ENCODE measurements around the gene FADS1.

The FADS1 gene

DNA sequence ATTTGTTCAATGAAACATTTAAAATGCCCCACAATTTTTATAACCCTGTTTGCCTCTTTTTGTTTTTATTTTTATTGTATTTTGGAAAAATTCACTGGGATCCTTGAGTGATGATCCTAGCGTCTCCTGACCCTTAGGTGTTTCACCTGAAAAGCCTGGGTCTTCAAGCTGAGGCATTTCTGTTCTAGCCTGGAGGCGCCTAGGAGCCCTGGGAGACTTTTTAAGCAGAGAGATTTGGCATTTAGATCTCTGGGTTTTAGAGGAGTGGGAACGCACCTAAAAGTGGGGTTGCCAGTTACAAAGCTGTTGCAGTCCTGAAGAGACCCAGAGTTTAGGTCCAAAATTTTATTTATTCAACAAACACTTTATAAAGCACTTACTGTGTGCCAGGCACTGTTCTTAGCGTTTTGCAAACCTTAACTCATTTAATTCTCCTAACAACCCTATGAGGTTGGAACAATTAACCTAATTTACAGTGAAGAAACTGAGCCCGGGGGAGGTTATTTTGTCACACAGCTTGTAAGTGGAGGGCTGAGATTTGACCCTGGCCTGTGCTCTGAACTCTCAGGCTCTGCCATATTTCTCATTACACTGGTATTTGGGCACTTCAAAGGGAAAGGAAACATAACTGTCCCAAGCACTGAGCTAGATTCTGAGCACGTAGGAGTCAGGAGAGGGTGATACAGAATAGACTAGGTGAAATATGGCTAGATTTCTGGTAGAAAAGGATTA is 834 bp upstream of the FADS1 start:
- no peak for DNase-seq

DNA sequence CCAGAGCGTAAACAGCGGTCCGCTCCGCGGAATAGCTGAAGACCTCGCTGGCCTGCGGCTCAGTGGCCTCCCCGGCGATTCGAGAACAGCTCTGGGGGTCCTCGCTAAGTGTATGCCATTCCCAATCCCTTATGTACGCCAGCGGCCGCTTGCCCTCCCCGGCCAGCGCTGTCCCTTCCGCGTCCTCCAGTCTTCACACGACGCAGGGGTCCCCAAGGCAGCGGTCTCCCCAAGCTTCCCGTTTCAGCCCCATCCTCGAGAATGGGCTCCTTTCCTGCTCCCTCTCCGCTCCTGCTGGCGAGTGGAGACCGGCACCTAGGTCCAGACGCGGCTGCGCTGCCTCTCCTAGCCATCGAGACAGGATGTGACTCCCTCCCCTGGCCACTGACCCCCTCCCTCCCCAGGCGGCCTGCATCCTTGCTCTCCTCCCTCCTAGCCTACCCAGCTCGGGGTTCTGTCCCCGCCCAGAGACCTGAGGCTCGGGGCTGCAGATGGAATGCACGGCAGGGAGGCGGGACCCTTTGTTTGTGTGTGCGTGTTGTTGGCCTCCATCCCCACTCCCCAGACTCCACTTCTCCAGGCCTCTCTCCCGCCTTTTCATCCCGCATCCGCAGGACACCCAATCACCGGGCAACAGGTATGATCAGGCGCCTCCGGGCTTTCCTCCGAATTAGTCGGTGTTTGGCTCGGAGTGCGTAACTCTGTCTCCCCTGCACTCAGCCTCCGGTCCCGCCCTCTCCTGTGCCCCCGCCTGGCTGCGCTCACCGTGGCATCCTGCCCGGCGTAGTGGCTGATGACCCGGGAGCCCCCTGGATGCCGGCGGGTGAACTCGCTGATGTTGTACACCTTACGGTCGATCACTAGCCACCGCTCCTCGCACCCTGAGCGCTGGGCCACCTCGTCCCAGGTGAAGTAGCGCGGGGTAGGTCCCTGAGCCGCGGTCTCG is 740 bp downstream of the FADS1 start:
- DNase-seq: no peak

DNA sequence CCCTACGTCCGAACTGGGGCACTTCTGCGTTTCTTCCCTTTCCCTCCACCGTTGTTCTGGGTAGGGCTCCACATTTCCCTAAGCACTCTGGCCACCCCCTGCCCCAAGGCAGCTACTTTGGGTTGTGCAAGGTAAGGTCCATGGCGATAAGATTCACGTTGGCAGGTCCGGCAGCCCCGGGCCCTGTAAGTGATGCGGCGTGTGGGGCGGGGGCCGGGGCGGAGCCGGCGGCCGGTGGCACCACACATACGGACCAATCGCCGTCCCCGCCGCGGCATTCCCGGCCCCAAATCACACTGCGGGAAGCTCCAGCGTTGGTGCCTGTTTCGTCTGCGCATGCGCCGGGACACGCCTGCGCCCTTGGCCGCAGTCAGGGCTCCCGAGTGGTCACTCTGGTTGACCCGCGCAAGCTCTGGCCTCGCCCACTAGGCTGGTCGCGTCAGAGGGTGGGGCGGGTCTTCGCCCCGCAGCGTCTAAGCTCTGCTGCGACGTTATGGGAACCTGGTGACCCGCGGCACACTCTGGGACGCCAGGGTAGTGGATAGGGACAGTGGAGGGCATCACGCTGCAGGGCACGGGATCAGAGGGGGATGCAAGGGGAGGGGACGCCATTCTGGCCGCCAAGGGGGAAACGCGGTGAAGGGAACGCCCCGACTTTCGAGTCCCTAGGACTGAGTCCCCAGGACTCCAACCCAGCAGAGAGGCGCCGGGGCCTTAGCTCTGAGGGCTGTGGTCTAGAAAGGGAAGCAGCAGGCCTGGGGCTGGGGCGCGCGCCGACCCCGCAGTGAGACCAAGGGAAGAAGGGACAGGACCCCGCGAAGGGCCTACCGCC is 1.6 kb downstream of the FADS1 start:
- DNase-seq: peak; percentile 68

DNA sequence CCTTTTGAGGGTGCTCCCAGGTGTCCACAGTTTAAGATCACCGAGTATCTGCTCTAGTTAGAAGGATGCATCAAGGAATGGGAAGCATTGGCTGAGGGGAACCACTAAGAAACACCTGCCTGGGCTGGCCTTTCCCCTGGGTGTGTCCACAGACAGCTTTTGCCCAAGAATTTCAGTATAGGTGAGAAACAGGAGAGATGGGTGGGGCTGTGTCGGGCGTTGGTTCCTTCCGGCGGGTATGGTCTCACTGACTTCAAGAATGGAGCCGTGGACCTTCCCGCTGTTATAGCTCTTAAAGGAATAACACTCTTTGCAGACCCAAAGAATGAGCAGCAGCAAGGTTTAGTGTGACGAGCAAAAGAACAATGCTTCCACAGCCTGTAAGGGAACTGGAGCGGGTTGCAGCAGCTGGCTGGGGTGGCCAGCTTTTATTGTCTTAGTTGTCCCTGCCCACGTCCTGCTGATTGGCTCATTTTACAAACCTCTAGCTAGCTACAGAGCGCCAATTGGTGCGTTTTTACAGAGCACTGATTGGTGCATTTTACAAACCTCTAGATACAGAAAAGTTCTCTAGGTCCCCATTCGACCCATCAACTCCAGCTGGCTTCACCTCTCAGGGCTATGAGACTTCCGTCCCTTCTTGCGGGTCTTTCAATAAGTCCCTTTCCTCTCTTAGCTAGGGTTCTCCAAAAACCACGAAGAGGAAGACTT is 2.4 kb downstream of the FADS1 start:
- DNase-seq: no peak

DNA sequence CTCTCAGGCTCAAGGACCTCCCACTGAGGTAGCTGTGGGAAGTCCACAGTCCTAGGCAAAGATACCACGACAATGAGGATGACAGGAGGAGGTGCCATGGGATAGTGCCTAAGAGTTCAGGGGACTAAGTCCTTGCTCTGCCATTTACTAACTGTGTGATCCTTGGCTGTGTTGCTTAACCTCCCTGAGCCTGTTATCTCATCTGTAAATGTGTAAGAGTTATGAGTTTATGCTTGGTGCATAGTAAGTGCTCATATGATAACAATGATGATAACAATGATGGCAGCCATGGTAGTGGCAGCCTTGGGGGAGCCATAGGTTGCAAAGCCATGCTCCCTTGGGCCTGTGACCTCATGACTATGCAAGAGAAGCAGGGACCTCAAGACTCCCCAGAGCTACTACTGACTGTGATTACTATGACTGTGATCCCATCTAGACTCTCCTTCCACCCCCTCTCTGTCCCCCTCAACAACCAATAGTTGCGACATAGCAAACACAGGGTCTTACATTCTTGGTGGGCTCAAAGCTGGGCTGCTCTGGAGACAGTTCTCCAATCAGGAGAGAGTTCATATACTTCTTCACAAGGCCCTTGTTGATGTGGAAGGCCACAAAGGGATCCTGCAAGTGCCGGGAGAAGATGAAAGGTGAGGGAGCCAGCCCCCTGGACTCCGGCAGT is 3.9 kb downstream of the FADS1 start:
- no peak for DNase-seq

DNA sequence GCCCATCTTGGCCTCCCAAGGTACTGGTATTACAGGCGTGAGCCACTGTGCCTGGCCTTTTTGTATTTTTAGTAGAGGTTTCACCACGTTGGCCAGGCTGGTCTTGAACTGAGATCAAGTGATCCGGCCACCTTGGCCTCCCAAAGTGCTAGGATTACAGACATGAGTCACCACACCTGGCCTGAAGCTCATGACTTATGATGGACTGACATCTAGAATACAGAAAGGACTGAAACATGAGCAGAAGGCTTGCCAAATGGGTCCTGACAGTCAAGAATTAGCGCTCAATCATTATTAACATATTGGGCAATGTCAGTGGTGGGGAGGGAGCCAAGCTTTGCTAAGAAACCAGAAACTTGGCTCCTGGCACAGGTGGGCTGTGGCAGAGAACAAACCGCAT is 5.0 kb downstream of the FADS1 start:
- no peak for DNase-seq

DNA sequence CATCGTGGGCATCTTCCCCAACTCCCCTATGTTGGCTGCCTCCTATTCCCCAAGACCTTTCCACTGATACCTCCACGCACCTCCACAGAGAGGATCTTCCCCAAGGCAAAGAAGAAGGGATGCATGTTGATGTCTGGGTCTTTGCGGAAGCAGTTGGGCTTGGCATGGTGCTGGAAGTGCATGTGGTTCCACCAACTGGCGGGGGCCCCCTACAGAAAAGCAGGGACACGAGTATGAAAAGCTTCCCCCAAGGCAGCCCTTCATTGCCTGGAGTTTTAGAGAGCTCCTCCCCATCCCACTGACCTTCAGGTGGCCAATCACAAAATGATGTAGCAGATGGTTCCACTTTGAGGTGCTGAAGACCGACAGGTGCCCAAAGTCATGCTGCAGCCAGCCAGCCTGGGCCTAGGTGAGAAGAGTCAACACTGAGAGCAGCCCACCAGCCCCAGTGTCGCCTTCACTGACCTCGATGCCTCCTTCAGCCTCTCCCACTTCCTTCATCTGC is 6.1 kb downstream of the FADS1 start:
- no peak for DNase-seq

DNA sequence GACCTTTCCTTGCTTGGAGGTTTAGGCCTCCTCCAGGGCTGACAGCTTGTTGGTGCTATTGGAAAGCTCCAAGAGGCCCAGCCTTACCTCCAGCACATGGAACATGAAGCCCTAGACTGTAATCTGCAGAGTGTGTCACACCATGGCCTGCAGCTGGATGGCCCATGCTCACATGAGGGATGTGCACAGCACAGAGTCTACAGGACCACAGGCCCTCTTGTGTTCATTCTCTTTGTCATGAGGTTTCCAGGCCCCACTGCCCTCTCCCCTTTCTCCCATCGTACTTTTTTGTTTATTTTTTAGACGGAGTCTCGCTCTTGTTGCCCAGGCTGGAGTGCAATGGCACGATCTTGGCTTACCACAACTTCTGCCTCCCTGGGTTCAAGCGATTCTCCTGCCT is 10.0 kb downstream of the FADS1 start:
- DNase-seq: no peak

DNA sequence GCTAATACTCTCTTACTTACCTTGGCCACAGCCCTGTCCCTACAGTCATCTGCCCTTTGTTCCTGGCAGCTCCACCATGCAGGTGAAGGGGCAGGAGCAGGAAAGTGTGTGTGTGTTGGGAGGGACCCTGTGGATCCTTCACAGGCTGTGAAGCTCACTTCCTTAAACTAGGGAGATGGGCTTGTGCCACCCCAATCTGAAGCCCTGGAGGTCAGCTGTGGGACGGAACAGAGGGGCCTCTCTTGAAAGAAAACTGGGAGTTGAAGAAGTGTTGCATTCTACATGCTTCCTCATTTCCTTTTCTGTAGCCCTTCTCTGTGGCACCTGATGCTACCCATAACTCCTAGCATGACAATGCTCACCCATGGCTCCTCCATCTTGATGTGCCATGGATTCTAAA is 11.7 kb downstream of the FADS1 start:
- DNase-seq: no peak

DNA sequence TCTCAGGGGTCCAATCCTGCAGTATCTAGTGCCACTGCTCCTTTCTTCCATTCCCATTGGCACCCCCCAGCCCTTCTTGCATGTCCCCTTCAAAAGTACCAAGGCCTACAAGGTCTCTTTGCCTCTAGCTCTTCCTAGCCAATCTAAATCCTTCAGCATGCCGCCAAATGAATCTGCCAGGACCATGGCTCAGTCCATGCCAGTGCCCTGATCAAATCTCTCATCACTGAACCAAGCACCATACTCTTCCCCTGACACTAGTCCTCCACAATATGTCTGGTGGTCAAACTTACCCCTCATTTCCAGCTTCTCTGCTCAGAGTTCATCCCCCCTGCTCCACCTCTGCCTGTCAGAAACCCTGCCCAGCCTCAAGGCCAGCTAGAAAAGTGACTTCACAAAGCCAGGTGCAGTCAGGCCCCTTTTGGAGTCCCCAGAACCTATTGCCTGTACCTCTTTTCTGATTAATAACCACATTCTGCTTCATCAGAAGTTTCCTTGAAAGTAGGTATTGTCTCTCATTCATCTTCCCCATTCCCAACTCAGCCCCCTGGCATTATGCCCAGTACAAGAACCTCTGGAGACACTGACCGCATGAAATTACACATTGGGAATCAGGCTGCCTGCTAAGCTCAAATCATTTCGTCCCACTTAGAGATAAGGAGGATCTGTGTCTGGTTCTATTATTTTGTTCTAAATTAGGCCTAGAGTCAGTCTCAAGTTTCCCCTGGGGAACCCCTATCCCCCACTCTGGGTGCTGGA is 12.7 kb downstream of the FADS1 start:
- DNase-seq: no peak

DNA sequence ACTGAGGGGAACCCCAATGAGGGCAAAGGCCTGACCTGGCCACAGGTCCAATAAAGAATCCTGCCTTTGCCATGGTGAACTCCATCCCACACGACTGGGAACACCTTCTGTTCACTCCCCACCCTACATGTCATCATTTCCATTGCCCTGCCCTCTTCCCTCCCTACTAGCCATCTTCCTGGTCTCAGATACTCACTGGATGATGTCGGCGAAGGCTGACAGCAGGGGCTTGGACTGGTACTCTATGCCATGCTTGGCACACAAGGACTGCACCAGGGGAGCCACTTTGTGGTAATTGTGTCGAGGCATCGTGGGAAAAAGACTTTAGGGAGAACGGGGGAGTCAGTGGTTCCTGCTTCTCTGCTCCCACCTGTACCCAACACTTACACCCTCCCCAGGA is 14.2 kb downstream of the FADS1 start:
- DNase-seq: no peak

DNA sequence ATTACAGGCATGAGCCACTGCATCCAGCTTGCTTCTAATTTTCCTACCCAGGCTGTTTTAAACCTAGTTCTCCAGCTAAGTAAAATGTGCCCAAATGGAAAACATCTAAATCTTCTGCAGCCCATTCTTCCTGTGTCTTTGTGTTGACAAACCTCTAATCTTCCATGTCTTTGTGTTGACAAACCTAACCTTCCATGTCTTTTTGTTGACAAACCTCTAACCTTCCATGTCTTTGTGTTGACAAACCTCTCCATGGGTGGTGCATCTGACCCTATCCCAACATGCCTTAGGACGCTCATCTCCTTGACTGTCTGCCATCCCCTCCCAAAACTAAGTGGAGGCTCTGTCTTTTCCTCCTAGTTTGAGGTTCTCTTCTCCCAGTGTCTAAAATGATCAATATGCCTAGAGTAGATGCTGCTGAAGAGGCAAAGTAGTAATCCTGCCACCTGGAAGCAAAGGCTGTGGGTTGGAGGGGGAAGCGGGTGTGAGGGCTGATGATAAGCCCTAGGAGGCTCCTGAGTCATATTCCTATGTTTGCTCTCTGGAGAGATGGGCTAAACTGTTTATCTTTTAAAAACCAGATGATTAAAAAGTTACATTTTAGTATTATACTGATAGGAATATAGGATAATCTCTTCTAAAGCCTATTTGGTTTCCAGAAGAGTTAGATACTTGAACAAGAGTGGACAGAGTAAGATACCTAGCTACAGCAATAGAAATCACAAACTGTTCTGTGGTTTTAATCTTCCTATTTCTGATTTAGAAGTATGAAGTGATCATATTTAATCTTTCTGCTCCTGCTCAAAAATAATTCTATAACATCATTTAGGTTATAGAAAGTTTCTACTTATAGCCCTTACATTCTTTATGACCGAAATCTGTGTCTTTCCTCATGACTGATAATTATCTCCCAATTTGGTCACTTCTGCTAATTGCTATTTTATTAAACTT is 16.2 kb downstream of the FADS1 start:
- DNase-seq: no peak

DNA sequence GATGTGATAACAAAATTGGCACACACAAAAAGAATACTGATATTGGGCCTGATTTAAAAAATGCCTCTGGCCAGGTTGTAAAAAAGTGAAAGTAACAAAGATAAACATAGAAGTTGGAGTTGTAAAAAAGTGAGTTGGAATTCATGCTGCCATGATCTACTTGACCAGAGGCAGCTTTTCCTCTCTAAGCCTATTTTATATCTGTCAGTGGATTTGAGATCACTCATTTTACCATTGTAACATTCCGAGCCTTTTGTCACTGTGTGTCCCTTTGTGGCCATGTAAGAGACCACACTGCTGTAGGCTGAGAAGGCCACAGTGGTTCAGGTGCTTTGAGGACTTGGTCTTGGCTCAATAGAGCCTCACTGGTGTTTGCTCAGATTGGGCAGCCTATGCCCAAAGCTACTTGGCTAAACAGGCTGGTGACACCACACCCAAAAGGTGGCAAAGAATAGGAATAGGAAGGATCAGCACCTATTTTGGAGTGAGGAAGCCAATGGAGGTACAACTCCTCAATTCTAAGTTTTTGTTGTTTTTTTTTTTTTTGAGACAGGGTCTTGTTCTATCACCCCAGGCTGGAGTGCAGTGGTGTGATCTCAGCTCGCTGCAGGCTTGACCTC is 17.0 kb downstream of the FADS1 start:
- DNase-seq: no peak

DNA sequence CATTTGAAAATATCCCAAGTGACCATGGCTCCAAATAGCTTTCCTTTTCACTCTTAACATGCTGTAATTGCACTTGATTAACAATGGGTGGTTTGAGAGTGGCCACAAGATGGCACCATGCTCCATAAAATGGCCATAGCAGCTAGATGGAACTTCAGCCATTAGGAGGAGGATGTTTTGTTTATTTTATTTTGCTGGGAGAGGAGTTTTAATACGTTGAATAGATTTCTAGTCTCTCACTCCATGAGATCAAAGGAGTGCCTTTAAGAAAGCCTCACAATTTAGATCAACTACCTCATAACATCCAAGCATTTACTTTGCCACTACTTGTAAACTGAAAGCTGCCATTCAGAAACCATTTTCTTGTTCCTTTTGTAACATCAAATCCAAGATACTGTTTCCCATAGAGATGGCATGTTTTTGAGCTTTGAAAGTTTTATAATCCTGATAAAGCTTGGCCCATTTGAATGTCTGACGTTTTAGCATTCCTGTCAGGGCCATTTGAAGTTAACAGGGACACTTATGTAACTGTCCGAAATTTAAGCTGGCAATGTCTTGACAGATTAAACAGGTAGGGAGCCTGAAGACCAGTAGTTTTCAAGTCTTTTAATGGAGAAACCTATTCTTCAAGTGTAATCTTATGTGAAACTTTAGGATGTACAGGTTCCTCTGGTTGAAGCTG is 19.4 kb downstream of the FADS1 start:
- peak; percentile 38 for DNase-seq

DNA sequence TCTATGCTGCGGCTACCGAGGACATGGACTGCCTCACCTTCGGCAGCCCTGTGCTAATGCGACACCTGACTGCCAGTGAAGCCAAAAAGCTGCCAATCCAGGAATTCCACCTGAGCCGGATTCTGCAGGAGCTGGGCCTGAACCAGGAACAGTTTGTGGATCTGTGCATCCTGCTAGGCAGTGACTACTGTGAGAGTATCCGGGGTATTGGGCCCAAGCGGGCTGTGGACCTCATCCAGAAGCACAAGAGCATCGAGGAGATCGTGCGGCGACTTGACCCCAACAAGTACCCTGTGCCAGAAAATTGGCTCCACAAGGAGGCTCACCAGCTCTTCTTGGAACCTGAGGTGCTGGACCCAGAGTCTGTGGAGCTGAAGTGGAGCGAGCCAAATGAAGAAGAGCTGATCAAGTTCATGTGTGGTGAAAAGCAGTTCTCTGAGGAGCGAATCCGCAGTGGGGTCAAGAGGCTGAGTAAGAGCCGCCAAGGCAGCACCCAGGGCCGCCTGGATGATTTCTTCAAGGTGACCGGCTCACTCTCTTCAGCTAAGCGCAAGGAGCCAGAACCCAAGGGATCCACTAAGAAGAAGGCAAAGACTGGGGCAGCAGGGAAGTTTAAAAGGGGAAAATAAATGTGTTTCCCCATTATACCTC is 20.8 kb downstream of the FADS1 start:
- DNase-seq: no peak

DNA sequence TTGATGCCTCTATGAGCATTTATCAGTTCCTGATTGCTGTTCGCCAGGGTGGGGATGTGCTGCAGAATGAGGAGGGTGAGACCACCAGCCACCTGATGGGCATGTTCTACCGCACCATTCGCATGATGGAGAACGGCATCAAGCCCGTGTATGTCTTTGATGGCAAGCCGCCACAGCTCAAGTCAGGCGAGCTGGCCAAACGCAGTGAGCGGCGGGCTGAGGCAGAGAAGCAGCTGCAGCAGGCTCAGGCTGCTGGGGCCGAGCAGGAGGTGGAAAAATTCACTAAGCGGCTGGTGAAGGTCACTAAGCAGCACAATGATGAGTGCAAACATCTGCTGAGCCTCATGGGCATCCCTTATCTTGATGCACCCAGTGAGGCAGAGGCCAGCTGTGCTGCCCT is 21.3 kb downstream of the FADS1 start:
- DNase-seq: no peak

DNA sequence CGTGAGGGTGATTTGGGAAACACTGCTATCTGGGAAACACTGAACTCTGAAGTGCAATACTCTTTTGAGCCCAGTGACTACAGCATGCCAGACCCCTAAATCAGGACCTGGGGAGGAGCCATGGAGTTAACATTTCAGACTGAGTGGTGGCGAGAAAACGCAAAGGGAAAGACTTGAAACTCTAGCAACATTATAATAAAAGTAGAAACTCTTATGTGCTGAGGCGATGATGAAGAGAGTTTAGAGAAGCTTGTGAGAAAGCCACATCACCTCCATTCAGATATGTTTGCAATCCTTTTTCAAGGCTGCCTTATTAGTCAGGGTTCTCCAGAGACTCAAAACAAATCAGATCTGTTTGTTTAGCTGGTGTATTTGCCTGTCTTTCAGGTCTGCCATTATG is 22.2 kb downstream of the FADS1 start:
- DNase-seq: no peak

DNA sequence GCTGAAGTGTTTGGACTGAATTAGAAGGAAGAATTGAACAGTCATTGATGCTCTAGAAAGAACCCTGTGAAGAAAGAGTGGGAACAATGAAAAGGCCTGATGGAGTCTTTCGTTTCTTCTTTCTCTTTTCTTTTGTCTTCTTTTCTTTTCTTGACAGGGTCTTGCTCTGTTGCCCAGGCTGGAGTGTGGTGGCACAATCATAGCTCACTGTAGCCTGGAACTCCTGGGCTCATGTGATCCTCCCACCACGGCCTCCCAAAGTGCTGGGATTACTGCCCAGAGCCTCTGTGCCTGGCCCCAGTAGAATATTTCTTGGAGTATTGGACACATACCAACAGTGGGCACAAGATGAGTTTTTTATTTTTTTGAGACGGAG is 23.0 kb downstream of the FADS1 start:
- no peak for DNase-seq

Data from NCI-H2107 (cell line).